ENCODE data around the gene VPS45. TPM values are rescaled to one million over a fixed set of nuclear protein-coding genes. Genes with fewer than 3 reads are reported as not detected.

Gene VPS45
- total and polyA plus RNA-seq, 2 of the 13 experiments (the other 11 are each of a cell fraction or from before 2014, with no cell fraction given): 15.2 to 25.2 TPM

DNA sequence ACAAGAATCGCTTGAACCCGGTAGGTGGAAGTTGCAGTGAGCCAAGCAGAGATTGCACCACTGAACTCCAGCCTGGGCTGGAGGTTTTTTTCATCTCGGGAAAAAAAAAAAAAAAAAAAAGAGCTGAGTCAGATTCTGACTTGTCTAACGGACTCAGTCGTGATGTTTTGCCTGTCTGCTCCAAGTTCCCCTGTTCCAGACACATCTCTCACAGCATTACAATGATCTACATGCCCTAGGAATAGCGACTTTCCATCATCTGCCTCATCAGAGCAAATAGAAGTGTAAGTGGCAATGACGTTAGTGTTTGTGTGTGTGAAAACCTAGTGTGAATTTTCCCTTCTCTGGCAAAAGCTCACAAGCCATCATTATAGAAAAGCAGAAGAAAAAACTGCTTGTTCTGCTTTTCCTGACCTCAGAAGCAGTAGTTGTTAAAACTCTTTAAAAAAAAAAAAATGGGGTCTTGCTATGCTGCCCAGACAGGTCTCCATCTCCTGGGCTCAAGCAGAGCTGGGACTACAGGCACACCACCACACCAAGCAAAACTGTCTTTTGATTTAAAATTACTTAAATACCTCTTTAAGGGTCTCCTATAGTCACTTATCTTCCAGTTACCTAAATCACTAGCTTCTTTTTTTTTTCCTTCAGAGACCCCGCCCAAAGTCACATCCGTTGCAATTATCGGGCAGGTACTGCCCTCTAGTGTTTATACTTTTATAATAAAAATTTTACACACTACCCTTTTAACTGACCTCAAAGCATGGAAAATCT, 119.4 kb downstream of the VPS45 start (continued):
- TF ChIP-seq ZNF407 (CRISPR knock-in tag; IDR thresholded peaks at IDR 0.05; ENCODE audit: not compliant biosample characterization): no peak
- no peak for TF ChIP-seq SALL2 (CRISPR knock-in tag; IDR thresholded peaks at IDR 0.05)
- no peak for TF ChIP-seq ZNF264 (CRISPR knock-in tag; IDR thresholded peaks at IDR 0.05)
- TF ChIP-seq NFKB2 (CRISPR knock-in tag; IDR thresholded peaks at IDR 0.05; ENCODE audit: borderline replicate concordance): no peak
- no peak for TF ChIP-seq CHD2 (IDR thresholded peaks at IDR 0.05; ENCODE audit: low read depth, low read length)
- TF ChIP-seq ZNF770 (CRISPR knock-in tag; IDR thresholded peaks at IDR 0.05): no peak
- TF ChIP-seq MYNN (CRISPR knock-in tag; IDR thresholded peaks at IDR 0.05; ENCODE audit: low read depth): no peak
- TF ChIP-seq ZNF12 (CRISPR knock-in tag; IDR thresholded peaks at IDR 0.05): no peak
- TF ChIP-seq MTF1 (CRISPR knock-in tag; IDR thresholded peaks at IDR 0.05): no peak
- TF ChIP-seq ZNF510 (CRISPR knock-in tag; IDR thresholded peaks at IDR 0.05; ENCODE audit: low read depth): no peak
- no peak for TF ChIP-seq AGO1 (IDR thresholded peaks at IDR 0.05; ENCODE audit: low read depth, low read length, poor library complexity, severe bottlenecking)
- TF ChIP-seq ZFX (CRISPR knock-in tag; IDR thresholded peaks at IDR 0.05; ENCODE audit: low read depth): no peak
- TF ChIP-seq PAX8 (CRISPR knock-in tag; IDR thresholded peaks at IDR 0.05; ENCODE audit: borderline replicate concordance): no peak
- TF ChIP-seq GABPA (IDR thresholded peaks at IDR 0.05; ENCODE audit: low read depth, low read length): no peak
- no peak for TF ChIP-seq GABPA (CRISPR knock-in tag; IDR thresholded peaks at IDR 0.05; ENCODE audit: low read depth)
- TF ChIP-seq JUND (CRISPR knock-in tag; IDR thresholded peaks at IDR 0.05): no peak
- TF ChIP-seq ZBTB7B (CRISPR knock-in tag; IDR thresholded peaks at IDR 0.05): no peak
- no peak for TF ChIP-seq PPARG (CRISPR knock-in tag; conservative IDR thresholded peaks at IDR 0.05)
- no peak for TF ChIP-seq ZNF333 (CRISPR knock-in tag; IDR thresholded peaks at IDR 0.05; ENCODE audit: borderline replicate concordance)
- TF ChIP-seq ZNF788 (CRISPR knock-in tag; IDR thresholded peaks at IDR 0.05; ENCODE audit: borderline replicate concordance): no peak
- no peak for TF ChIP-seq MED8 (CRISPR knock-in tag; IDR thresholded peaks at IDR 0.05; ENCODE audit: insufficient replicate concordance)

Data from HepG2 (cell line).